ENCODE data around the gene FGF12. TPM values are rescaled to one million over a fixed set of nuclear protein-coding genes. Genes with fewer than 3 reads are reported as not detected.
"Not testable (repeated sequence)": the region's sequence is repeated elsewhere in the genome, so short reads cannot be mapped to it uniquely, and the experiment has no call there.

The FGF12 gene
- total RNA-seq (2014; rRNA removed; shearing (Covaris generic)) = 1.5 TPM in 2 replicates
- polyA plus RNA-seq (2014; cell fraction: nucleus; rRNA removed) = 1.1 and 1.5 TPM in 2 replicates

DNA sequence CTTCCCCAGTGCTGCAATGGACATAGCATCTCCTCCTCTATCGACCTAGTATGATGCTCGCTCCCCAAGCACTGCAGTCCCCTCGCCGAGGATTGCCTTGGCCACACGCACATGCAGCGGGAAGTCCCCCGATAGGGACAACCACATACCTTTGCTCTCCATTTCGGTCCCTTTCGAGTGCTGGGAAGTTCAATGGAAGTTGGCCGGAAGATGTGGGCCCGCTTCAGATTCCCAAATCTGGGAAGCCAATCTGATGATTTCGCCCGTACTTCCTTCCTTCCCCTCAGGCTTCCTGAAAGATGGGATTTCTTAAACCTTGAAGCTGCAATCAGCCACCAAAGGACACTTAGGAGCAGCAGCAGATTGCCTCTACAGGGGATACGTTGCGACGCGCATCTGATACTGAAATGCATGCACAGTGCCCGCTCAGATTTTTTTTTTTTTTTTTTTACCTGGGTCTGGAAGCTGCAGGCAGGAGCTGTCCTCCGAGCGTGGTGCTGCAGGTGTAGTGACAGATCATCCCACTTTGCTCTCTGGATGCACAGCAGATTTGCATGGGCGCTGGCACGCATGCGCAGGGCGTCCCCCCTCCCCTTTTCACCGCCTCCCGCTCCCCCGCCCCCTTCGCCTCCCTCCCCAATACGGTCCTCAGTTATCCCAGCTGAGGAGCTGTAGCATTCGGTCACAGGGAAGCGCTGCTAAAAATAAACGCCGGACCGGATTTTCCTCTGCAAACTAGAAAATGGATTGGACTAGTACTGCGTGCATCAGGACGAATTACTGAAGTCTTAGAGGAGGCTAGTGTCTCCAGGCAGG, at the start of gene FGF12:
Gene FGF12 (minus strand): TSS at position 510 of the 816 bp plus-strand sequence.
- peak; percentile 12 for DNase-seq (ENCODE audit: extremely low read depth, low read depth)

DNA sequence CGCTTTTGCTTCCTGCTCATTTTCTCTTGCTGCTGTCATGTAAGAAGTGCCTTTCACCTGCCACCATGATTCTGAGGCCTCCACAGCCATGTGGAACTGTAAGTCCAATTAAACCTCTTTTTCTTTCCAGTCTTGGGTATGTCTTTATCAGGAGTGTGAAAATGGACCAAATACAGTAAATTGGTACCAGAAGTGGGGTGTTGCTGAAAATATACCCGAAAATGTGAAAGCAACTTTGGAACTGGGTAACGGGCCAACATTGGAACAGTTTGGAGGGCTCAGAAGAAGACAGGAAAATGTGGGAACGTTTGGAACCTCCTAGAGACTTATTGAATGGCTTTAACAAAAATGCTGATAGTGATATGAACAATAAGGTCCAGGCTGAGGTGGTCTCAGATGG, 47.0 kb upstream of the FGF12 start:
- DNase-seq (ENCODE audit: extremely low read depth, low read depth) = not testable (repeated sequence)

DNA sequence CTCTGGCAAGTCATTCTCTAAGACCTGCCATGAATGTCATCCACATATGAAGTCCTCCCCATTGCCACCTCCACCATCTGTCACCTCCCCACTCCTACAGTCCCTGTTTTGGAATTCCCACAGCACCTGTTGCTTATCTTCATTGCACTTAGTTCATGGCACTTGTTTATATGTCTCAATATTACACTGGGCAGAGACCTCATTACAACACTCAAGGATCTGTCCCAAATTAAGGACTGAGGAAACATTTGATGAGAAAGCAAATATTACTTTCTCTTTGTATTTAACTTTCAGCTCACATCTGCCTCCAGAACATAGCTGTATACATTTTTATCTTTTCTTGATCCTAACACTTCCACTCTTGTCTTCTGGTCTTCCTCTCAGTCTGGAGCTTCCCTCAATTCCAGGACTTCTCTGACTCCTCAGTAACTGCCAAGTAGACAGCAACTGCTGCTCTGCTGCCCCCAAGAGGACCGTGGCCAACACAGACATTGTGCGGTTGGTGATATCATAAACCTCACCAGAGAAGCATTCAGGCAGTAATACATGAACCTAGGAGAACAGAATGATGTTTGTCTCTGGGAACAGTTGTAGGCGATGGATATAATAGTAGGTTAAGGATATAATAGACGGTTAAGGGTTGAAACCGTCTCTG, 45.0 kb upstream of the FGF12 start:
- DNase-seq (ENCODE audit: extremely low read depth, low read depth) = peak; percentile 15

DNA sequence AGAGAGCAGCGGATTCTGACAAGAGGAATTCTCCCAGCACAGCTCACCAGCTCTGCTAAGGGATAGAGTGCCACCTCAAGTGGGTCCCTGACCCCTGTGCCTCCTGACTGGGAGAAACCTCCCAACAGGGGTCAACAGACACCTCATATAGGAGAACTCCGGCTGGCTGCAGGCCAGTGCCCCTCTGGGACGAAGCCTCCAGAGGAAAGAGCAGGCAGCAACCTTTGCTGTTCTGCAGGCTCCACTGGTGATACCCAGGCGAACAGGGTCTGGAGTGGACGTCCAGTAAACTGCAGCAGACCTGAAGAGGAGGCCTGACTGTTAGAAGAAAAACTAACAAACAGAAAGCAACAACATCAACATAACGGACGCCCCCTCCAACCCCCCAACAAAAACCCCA, 31.3 kb upstream of the FGF12 start:
- no peak for DNase-seq (ENCODE audit: extremely low read depth, low read depth)

DNA sequence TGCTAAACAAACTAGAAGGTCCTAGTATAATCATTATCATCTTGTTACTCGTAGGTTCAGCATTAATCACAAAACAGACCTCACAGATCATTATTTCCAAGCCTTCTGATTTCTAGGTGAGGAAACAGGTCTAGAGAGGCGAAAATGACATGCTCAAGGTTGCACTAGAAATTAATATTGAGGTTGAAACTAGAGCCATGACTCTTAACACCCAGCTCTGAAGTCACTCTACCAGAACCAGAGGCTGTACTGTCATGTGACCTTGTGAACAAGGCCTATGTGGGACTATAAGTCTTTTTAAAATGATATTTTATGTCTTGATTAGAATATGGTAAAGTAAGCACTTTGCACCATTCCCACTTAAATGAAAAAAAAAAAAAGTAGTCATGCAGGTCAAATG, 23.8 kb upstream of the FGF12 start:
- DNase-seq (ENCODE audit: extremely low read depth, low read depth) = no peak

DNA sequence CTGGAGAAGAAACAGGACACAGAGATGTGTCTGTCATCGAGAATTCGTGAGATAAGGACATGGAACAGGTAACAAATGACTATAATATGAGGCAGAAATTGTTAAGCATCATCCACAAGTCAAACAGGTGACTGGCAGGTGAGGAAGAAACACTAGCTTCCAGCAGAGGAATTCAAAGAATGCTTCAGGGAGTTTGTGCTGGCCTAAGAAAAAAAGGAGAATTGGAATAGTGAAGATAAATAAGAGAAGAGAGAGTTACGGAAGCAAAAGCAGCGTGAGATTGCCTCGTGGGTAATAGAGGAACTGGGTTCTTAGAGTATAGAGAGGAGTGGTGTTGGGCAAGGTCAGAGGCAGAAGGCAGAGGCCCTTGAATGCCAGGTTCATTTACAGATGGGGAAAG, 22.9 kb upstream of the FGF12 start:
- DNase-seq (ENCODE audit: extremely low read depth, low read depth) = no peak

DNA sequence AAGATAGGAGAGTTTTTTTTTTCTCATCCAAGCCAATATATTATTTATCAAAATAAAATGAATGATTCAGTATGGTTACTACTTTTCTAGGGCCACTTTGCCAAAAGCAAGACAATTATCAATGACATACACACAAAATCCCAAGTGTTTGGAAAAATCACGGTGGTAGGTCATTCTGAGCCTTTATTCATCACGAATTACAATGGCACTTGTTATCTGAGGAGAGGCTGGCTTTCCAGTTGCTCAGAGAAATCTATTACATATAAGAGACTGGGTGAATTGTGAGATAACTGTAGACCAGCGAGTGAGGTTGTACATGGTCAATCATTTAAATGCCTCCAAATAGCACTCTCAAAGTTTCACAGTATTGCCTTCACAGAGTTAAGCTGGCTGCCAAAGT, 20.4 kb upstream of the FGF12 start:
- DNase-seq (ENCODE audit: extremely low read depth, low read depth) = no peak

DNA sequence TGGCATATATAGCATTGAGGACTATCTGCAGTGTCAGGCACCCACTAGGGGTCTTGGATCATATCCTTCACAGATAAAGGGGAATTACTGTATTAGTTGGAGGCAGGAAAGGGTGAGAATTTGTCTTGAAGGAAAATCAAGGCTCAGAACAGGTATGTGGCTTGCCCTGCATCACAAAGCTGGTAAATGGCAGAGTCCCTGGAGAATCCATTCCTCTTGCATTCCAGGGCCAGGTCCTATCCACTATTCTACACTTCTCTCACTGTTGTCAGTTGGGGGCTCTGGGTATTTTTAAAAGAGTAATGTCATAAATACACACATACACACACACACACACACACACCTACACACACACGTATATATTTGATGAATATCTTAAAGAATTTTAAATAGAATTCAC, 19.8 kb upstream of the FGF12 start:
- no peak for DNase-seq (ENCODE audit: extremely low read depth, low read depth)

DNA sequence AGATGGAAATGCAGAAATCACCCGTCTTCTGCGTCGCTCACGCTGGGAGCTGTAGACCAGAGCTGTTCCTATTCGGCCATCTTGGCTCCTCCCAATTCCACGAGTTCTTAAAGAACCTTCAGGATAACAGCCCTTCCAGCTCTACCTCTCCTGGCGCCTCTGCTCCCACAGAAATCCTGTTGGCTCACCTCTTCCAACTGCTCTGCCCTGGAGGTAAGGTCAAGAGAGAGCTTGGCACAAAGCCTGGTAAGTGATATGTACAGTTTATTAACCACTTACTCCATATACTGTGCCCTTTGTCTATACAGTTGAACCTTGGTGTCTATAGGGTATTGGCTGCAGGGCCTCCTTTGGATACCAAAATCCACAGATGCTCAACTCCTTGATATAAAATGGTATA, 17.8 kb upstream of the FGF12 start:
- DNase-seq (ENCODE audit: extremely low read depth, low read depth) = no peak

DNA sequence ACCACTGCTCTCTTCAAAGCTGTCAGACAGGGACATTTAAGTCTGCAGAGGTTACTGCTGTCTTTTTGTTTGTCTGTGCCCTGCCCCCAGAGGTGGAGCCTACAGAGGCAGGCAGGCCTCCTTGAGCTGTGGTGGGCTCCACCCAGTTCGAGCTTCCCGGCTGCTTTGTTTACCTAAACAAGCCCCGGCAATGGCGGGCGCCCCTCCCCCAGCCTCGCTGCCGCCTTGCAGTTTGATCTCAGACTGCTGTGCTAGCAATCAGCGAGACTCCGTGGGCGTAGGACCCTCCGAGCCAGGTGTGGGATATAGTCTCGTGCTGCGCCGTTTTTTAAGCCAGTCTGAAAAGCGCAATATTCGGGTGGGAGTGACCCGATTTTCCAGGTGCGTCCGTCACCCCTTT, 17.3 kb upstream of the FGF12 start:
- DNase-seq (ENCODE audit: extremely low read depth, low read depth) = not testable (repeated sequence)

DNA sequence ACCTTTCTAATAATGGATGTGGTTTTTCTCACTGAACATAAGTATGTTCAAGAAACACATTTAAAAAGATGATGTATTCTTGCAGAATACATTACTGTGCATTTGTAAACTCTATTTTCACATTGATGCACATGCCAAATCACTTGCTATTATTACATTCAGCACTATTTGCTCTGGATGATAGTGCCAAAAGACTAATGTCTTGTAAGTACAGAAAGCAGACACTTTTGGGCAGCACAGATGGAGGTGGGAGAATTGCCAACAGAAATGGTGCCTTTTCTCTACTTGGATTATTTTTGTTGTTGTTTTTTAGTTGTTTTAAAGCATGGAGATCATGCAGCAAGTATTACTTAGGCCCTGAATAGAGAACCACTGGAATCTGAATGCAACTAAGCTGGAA, 10.2 kb upstream of the FGF12 start:
- no peak for DNase-seq (ENCODE audit: extremely low read depth, low read depth)

DNA sequence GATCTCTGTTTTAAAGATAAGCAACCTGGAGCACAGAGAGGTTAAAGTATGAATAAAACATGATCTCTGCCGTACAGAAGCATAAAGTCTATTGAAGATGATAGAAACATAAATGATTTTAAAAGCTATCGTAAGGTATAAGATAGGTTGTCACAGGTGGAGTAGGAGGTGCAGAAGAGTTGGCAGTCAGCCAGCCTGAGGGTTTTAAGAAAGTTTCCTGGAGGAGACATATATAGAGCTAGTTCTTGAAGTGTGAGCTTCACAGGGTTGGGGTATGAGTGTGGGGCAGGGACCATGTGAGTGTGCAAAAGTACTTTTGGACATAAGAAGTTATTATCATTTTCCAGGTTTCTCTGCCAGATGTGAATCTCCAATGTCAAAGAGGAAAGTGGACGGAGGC, 3.9 kb upstream of the FGF12 start:
- no peak for DNase-seq (ENCODE audit: extremely low read depth, low read depth)

DNA sequence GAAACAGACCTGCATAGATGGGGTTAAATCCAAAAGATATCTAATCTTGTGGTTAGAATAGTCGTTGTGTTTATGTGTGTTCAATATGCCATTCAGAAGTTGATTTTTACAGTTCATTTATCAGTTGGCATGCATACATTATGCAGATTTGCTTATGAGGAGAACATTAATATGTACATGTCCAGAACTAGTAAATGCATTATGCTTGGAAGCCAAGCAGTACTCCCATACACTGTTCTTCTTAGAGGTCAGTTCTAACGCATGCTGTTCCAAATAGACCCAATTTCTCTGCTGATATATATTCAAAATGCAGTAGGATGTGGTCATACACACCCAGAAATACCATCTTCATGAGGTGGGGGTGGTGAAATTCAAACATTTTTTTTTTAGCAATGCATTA, 956 bp downstream of the FGF12 start:
- no peak for DNase-seq (ENCODE audit: extremely low read depth, low read depth)

DNA sequence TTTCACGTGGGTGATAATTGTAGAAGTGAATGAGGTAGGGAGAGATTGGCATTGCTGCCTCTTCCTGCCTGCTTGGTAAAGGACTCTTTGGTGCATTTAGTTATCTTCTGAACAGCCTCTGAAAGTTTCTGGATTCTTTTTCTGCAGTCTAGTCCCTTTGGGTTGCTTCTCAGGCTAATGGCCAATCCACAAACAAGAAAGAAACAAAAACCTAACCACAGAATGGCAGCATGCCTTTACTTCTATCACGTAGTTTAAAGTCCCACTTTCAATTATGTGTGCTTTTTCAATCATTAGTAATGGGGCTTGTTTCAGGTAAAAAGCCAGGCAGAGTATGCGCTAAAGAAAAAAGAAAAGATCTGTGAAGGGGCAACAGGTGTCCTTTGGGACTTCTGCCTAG, 7.4 kb downstream of the FGF12 start:
- no peak for DNase-seq (ENCODE audit: extremely low read depth, low read depth)

DNA sequence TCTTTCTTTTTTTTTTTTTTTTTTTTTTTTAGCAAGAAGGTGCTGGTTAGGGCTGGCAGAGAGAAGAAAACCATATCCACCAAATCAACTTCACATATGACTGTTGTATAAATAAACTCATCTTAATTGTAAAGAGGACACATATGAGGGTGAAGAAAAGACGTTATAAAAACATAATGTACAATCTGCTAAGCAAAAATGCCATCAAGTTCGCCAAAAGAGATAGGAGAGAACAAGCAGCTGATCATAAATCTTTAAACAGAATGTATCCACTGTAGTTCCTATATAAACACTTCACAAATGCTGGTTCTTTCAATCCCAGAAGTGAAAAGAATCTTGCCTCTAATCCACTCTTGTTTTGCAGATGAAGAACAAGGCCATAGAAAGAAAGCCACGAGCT, 9.2 kb downstream of the FGF12 start:
- no peak for DNase-seq (ENCODE audit: extremely low read depth, low read depth)

DNA sequence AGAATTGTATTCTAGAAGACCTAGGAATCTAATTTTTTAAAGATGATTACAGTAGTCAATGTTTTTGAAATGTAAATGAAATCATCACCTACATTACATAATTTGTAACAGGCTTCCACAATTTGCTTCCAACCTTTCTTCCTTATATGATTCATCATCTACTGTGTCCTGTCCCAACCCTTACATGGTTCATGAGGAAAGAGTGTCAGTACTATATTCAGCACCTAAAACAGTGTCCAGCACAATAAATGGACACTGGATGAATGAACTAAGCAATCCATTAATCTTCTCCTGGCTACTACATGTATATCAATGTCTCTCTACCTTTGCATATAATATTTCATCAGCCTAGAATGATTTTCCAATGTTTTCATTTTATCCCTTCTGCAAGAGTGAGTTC, 12.2 kb downstream of the FGF12 start:
- DNase-seq (ENCODE audit: extremely low read depth, low read depth) = no peak

DNA sequence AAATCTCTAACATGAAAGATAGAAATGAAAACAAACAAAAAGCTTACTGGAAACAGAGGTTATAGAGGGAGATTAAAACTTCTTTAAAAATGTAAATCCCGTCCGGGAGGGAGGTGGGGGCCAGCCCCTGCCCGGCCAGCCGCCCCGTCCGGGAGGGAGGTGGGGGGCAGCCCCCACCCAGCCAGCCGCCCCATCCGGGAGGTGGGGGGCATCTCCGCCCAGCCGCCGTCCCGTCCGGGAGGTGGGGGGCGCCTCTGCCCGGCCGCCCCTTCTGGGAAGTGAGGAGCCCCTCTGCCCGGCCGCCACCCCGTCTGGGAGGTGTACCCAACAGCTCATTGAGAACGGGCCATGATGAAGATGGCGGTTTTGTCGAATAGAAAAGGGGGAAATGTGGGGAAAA, 16.2 kb downstream of the FGF12 start:
- DNase-seq (ENCODE audit: extremely low read depth, low read depth) = not testable (repeated sequence)

DNA sequence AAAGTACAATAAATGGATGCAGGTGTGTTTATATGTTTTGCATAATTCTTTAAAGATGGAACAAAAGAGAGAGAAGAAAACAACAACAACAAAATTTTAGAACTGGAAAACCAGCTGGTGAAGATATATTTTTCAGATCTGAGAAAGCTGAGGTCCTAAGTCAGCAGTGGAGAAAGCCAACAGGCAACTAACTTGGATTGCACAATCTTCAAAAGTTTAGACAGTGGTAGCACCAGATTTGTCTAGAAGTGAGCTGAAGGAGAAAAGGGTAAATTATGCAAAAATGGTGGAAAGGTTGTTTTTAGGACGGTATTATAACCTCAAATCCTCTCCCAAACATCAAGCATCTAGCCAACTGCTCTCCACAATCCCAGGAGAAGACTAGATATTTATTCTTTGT, 17.0 kb downstream of the FGF12 start:
- no peak for DNase-seq (ENCODE audit: extremely low read depth, low read depth)

DNA sequence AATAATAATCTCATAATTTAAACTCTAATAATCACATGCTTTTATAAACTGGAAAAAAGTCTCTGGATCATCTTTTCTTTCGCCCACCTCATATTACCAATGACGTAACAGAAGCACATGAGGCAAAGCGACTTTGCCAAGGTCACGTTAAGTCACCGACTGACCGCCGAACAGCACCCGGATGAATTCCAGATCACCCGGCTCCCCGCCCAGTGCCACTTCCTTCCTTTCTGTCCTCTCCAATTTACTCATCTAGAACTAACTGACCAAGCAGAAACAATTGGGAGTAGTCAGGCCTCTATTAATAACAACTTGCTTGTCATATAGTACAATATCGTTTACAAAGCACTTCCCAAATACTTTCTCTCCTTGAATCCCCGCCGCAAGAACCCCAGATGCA, 21.1 kb downstream of the FGF12 start:
- no peak for DNase-seq (ENCODE audit: extremely low read depth, low read depth)

DNA sequence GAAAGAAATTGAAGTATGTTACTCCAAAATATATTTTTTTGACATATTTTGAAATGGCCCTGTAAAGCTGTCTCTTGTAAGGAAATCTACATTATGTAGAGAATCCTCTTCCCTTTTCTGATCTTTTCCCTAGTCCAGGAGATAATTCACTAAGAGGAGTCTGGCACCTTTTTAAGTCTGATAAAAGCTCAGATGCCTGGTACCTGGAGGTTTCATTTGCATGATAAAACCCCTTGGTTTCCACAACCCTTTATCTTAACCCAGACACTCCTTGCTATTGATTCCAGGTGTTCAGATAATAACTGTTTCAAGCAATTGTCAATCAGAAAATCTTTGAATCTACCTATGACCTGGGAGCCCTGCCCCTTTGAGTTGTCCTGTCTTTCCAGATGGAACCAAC, 26.5 kb downstream of the FGF12 start:
- no peak for DNase-seq (ENCODE audit: extremely low read depth, low read depth)

DNA sequence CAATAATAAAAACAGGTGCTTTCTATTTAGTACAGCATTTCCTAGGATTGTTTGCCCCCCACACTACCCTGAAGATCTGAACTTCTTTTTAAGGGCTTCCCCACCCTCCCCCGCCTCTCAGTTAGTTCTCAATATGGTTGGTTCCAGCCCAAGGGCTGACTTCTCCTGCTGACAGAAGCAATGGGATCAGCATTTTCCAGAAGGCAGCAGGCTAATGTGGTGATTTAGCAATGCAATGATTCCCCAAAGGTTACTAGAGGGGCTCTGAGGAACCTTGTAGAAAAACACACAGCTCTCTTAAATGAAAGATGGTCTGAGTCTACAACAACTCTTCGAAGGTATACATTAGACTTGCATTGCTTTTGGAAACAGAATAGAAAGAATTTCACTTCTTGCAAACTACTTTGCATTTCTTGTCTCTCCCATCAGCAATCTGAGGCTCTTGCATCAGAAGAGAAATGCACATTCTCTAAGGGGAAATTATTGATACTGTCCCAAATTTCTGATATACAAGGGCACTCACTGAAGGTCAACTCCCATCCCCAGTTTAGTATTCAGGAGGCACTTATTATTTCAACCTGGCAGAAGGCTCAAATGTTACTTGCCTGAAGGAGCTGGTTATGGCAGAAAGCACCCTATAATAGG, 30.3 kb downstream of the FGF12 start:
- no peak for DNase-seq (ENCODE audit: extremely low read depth, low read depth)

All from NCI-H460 (cell line).